Measurements from ENCODE around the gene CSF2. TPM values are rescaled to one million over a fixed set of nuclear protein-coding genes. Genes with fewer than 3 reads are reported as not detected.

Gene CSF2
- total RNA-seq, 2 experiments from 2014 or later, result 0.55 to 0.61 TPM

DNA sequence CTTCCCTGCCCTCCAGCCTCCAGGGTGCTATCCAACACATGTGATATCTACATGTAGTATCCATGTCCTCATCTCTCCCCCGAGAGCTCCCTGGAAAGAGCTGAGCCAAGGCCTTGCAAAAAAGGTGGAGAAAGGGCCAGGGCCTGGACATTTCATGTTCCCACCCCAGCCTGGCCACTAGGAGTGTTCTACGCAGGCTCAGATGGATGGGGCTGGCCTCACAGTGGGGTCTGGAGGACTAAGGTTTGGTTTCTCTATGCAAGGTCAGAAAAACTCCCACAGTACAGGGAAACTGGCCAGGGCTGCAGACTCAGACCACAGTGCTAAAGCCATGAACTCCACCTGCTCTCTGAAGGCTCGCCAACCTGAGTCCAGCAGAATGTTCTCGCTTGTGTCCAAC, 1.5 kb upstream of the CSF2 start:
- no peaks in the 10 kb centered on the region for H3K27me3 Mint-ChIP-seq (ENCODE audit: low read depth)
- H3K27ac Mint-ChIP-seq, result peak overlapping the region; percentile 40
- H3K36me3 Mint-ChIP-seq (ENCODE audit: low read depth), result no peaks in the 10 kb centered on the region
- peaks cover 69% of the 10 kb centered on the region for H3K4me1 Mint-ChIP-seq (ENCODE audit: low read depth)
- CTCF ChIA-PET, result interaction anchor here (0.7 to 2.1 kb wide), 4 partner anchors 9 to 108 kb away, joined by 3 to 8 read pairs (median 6); no protein-coding TSS in a partner anchor
- ATAC-seq (no peak), DNase-seq (no peak)
- POLR2A ChIA-PET, result no interaction called here
- no peaks in the 10 kb centered on the region for H3K9me3 Mint-ChIP-seq (ENCODE audit: insufficient read depth)
- H3K4me3 Mint-ChIP-seq, result no peak overlapping the region

DNA sequence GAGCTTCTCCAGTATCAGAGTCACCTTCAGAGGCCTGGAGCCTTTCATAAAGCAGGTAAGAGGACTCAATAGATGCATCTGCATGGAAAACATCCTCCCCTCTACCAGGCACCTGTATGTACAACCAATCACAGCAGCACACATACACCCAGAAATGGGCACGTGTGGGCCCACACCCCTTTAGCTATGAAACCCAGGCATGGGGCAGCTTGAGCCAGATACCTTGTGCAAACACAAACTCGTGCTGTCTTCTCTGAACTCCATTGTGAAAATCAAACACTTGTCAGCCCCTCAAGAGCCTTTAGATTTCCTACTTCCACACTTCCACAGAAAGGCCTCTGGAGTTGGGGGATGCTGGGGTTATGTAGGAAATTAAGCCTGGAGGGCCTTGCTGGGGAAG, 1.1 kb upstream of the CSF2 start:
- no peak overlapping the region for H3K27ac Mint-ChIP-seq
- peaks cover 73% of the 10 kb centered on the region for H3K4me1 Mint-ChIP-seq (ENCODE audit: low read depth)
- no peak for DNase-seq

DNA sequence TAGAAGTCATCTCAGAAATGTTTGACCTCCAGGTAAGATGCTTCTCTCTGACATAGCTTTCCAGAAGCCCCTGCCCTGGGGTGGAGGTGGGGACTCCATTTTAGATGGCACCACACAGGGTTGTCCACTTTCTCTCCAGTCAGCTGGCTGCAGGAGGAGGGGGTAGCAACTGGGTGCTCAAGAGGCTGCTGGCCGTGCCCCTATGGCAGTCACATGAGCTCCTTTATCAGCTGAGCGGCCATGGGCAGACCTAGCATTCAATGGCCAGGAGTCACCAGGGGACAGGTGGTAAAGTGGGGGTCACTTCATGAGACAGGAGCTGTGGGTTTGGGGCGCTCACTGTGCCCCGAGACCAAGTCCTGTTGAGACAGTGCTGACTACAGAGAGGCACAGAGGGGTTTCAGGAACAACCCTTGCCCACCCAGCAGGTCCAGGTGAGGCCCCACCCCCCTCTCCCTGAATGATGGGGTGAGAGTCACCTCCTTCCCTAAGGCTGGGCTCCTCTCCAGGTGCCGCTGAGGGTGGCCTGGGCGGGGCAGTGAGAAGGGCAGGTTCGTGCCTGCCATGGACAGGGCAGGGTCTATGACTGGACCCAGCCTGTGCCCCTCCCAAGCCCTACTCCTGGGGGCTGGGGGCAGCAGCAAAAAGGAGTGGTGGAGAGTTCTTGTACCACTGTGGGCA, 642 bp downstream of the CSF2 start:
- peaks cover 81% of the 10 kb centered on the region for H3K4me1 Mint-ChIP-seq (ENCODE audit: low read depth)
- H3K27ac Mint-ChIP-seq, result peak overlapping the region; percentile 71
- ChIA-PET POLR2A (interaction anchor here (0.5 to 1.1 kb wide), 3 partner anchors 9 to 49 kb away, joined by 3 to 4 read pairs (median 3); no protein-coding TSS in a partner anchor), CTCF (interaction anchor here (0.8 to 2.1 kb wide), 4 partner anchors 9 to 672 kb away, joined by 3 to 8 read pairs (median 6); no protein-coding TSS in a partner anchor)
- no peaks in the 10 kb centered on the region for H3K27me3 Mint-ChIP-seq (ENCODE audit: low read depth)
- no peaks in the 10 kb centered on the region for H3K9me3 Mint-ChIP-seq (ENCODE audit: insufficient read depth)
- ATAC-seq (no peak), DNase-seq (no peak)
- no peaks in the 10 kb centered on the region for H3K36me3 Mint-ChIP-seq (ENCODE audit: low read depth)
- no peak overlapping the region for H3K4me3 Mint-ChIP-seq

More for the DNA sequence above, 1.1 kb upstream of the CSF2 start:
- Mint-ChIP-seq H3K9me3 (ENCODE audit: insufficient read depth) (no peaks in the 10 kb centered on the region), H3K27me3 (ENCODE audit: low read depth) (no peaks in the 10 kb centered on the region), H3K36me3 (ENCODE audit: low read depth) (no peaks in the 10 kb centered on the region), H3K4me3 (no peak overlapping the region)
- POLR2A ChIA-PET, result no interaction called here
- CTCF ChIA-PET, result interaction anchor here (0.7 to 2.1 kb wide), 4 partner anchors 11 to 107 kb away, joined by 3 to 8 read pairs (median 6); no protein-coding TSS in a partner anchor
- no peak for ATAC-seq

DNA sequence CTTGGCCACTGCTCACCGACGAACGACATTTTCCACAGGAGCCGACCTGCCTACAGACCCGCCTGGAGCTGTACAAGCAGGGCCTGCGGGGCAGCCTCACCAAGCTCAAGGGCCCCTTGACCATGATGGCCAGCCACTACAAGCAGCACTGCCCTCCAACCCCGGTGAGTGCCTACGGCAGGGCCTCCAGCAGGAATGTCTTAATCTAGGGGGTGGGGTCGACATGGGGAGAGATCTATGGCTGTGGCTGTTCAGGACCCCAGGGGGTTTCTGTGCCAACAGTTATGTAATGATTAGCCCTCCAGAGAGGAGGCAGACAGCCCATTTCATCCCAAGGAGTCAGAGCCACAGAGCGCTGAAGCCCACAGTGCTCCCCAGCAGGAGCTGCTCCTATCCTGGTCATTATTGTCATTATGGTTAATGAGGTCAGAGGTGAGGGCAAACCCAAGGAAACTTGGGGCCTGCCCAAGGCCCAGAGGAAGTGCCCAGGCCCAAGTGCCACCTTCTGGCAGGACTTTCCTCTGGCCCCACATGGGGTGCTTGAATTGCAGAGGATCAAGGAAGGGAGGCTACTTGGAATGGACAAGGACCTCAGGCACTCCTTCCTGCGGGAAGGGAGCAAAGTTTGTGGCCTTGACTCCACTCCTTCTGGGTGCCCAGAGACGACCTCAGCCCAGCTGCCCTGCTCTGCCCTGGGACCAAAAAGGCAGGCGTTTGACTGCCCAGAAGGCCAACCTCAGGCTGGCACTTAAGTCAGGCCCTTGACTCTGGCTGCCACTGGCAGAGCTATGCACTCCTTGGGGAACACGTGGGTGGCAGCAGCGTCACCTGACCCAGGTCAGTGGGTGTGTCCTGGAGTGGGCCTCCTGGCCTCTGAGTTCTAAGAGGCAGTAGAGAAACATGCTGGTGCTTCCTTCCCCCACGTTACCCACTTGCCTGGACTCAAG, 1.5 kb downstream of the CSF2 start:
- Mint-ChIP-seq H3K4me1 (ENCODE audit: low read depth) (peaks cover 75% of the 10 kb centered on the region), H3K27ac (peak overlapping the region; percentile 70), H3K9me3 (ENCODE audit: insufficient read depth) (no peaks in the 10 kb centered on the region), H3K4me3 (no peak overlapping the region), H3K36me3 (ENCODE audit: low read depth) (no peaks in the 10 kb centered on the region), H3K27me3 (ENCODE audit: low read depth) (no peaks in the 10 kb centered on the region)
- DNase-seq (peak; percentile 45), ATAC-seq (peak; percentile 18)
- CTCF ChIA-PET, result interaction anchor here (0.6 to 0.7 kb wide), 2 partner anchors 42 to 48 kb away, joined by 3 to 4 read pairs; no protein-coding TSS in a partner anchor
- POLR2A ChIA-PET, result no interaction called here

DNA sequence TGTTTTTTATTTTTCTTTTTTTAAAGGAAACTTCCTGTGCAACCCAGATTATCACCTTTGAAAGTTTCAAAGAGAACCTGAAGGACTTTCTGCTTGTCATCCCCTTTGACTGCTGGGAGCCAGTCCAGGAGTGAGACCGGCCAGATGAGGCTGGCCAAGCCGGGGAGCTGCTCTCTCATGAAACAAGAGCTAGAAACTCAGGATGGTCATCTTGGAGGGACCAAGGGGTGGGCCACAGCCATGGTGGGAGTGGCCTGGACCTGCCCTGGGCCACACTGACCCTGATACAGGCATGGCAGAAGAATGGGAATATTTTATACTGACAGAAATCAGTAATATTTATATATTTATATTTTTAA, 2.1 kb downstream of the CSF2 start:
- ATAC-seq, result no peak

DNA sequence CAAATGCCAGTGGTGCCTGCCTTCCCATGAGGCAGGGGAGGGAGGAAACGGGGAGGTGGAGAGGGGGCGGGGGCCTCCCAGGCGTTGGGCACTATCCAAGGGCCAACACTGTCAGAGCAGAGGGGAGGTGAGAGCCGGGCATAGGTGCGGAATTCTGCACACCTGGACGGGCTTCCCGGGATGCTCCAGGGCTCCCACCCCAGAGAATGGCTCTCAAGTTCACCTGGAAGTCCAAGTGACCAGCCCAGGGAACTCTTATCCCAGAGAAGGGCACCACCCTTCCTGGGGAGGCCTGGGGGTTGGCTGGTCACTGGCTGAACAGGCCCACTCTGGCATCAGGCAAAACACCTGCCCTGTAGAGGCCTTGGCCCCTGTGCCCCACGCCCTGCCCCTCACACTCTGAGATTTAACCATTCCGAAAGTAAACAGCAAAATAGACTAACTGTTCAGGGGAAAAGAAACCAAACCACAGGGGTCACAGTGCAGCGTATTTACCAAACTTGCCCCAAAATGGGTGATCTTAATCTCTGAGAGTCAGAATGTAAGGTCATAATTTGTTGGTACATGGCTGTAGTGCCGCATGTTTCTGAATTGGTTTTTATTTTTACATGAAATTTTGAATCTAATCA, 2.7 kb downstream of the CSF2 start:
- Mint-ChIP-seq H3K4me3 (no peak overlapping the region), H3K27ac (peak overlapping the region; percentile 39), H3K9me3 (ENCODE audit: insufficient read depth) (no peaks in the 10 kb centered on the region), H3K27me3 (ENCODE audit: low read depth) (no peaks in the 10 kb centered on the region), H3K36me3 (ENCODE audit: low read depth) (no peaks in the 10 kb centered on the region), H3K4me1 (ENCODE audit: low read depth) (peaks cover 63% of the 10 kb centered on the region)
- CTCF ChIA-PET, result interaction anchor here (1.8 to 2.5 kb wide), 2 partner anchors 26 to 103 kb away, joined by 5 to 8 read pairs; no protein-coding TSS in a partner anchor
- no peak for DNase-seq
- ATAC-seq, result no peak
- POLR2A ChIA-PET, result no interaction called here

More for the DNA sequence above, 2.1 kb downstream of the CSF2 start:
- H3K27me3 Mint-ChIP-seq (ENCODE audit: low read depth), result no peaks in the 10 kb centered on the region
- peaks cover 69% of the 10 kb centered on the region for H3K4me1 Mint-ChIP-seq (ENCODE audit: low read depth)
- CTCF ChIA-PET, result interaction anchor here (0.6 to 0.7 kb wide), 2 partner anchors 41 to 47 kb away, joined by 3 to 4 read pairs; no protein-coding TSS in a partner anchor
- H3K4me3 Mint-ChIP-seq, result no peak overlapping the region
- H3K27ac Mint-ChIP-seq, result peak overlapping the region; percentile 43
- H3K9me3 Mint-ChIP-seq (ENCODE audit: insufficient read depth), result no peaks in the 10 kb centered on the region
- no peaks in the 10 kb centered on the region for H3K36me3 Mint-ChIP-seq (ENCODE audit: low read depth)
- no peak for DNase-seq
- POLR2A ChIA-PET, result no interaction called here

DNA sequence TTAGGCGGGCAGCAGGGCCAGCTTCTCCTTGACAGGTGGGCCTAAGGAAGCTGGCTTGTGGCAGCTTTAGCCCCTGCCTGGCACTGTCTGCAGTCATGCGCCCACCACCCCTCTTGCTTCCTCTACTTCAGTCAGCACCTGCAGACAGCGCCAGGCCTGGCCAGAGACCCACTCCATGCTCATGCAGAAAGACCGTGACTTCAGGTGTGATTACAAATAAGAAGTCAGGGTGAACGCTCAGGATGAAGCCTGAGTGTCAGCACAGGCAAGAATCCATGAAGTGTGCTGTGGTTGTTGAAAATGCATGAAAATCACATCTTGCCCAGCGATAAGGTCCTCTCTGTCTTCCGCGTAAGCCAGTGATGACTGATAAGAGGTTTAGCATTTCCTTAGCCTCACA, 3.4 kb downstream of the CSF2 start:
- ATAC-seq (no peak), DNase-seq (no peak)
- Mint-ChIP-seq H3K27me3 (ENCODE audit: low read depth) (no peaks in the 10 kb centered on the region), H3K9me3 (ENCODE audit: insufficient read depth) (no peaks in the 10 kb centered on the region), H3K4me1 (ENCODE audit: low read depth) (peaks cover 68% of the 10 kb centered on the region), H3K27ac (peak overlapping the region; percentile 71), H3K4me3 (no peak overlapping the region), H3K36me3 (ENCODE audit: low read depth) (no peaks in the 10 kb centered on the region)
- POLR2A ChIA-PET, result no interaction called here
- CTCF ChIA-PET, result interaction anchor here (1.2 to 2.5 kb wide), 4 partner anchors 14 to 103 kb away, joined by 3 to 8 read pairs (median 4); no protein-coding TSS in a partner anchor

DNA sequence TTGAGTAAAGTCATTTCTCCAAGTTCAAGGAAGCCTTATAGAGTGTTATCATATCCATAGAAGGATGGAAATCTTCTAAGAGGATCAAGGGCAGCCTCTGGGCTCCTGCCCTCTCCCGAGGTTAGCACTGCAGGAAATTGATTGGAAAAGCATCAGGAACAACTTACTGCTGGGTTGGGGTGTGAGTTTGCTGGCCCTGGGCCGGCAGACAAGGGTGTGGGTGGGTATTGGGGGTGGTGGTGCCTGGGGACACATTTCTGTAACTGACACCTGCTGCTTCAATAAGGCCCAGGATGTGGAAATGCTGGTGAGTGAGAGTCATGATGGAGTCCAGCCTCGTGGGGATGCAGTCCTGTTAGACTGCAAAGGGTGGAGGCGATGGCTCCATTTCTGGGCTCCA, 5.5 kb downstream of the CSF2 start:
- Mint-ChIP-seq H3K4me3 (no peak overlapping the region), H3K27ac (peak overlapping the region; percentile 57), H3K27me3 (ENCODE audit: low read depth) (no peaks in the 10 kb centered on the region), H3K9me3 (ENCODE audit: insufficient read depth) (no peaks in the 10 kb centered on the region), H3K4me1 (ENCODE audit: low read depth) (peaks cover 71% of the 10 kb centered on the region), H3K36me3 (ENCODE audit: low read depth) (no peaks in the 10 kb centered on the region)
- no peak for ATAC-seq
- ChIA-PET CTCF (interaction anchor here (0.9 to 2.5 kb wide), 2 partner anchors 16 to 100 kb away, joined by 3 to 8 read pairs; no protein-coding TSS in a partner anchor), POLR2A (no interaction called here)
- DNase-seq, result no peak

DNA sequence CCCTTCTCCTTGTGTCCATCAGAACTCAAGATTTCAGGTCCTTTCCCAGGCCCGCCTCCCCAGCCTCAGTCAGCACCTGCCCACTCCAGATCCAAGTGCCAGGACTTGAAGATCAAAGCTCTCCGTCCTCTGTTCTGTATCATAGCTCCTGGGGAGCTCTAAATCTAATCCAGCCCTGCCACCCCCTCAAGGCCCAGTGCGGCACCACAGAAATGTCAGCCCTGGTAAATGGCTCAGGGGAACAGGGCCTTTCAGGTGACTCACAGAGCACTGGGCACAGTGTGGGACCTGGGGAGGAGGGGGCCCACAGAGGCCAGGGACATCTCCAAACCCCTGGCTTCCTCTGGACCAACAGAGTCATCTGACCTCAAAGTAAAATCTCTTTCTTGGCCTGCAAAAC, 6.0 kb downstream of the CSF2 start:
- H3K4me3 Mint-ChIP-seq, result no peak overlapping the region
- no peaks in the 10 kb centered on the region for H3K27me3 Mint-ChIP-seq (ENCODE audit: low read depth)
- ChIA-PET CTCF (interaction anchor here (0.6 to 1.1 kb wide), 5 partner anchors 10 to 22 kb away, joined by 3 to 4 read pairs (median 3); no protein-coding TSS in a partner anchor), POLR2A (no interaction called here)
- peaks cover 68% of the 10 kb centered on the region for H3K4me1 Mint-ChIP-seq (ENCODE audit: low read depth)
- H3K9me3 Mint-ChIP-seq (ENCODE audit: insufficient read depth), result no peaks in the 10 kb centered on the region
- H3K27ac Mint-ChIP-seq, result no peak overlapping the region
- H3K36me3 Mint-ChIP-seq (ENCODE audit: low read depth), result no peaks in the 10 kb centered on the region
- DNase-seq (no peak), ATAC-seq (no peak)

DNA sequence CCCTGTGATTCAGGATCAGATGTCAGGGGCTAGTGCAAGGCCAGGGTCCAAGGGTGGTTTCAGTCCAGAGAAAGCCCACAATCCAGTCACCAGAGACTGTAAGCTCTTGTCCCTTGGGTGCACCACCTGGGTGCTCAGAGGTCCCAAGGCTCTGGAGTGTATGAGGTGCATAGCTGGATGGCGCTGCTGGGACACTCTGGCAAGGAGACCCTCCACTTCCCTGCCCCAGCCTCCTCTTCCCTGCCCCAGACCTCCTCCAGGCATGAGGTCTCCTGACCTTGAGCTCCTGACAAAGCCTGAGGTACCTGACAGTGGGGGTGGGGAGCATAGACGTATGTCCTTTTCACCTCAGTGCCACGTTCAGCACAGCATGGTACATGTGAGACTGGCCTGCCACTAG, 7.0 kb downstream of the CSF2 start:
- no peak for ATAC-seq
- no peak overlapping the region for H3K4me3 Mint-ChIP-seq
- no peaks in the 10 kb centered on the region for H3K36me3 Mint-ChIP-seq (ENCODE audit: low read depth)
- ChIA-PET POLR2A (interaction anchor here (0.8 kb wide), 1 partner anchor 16 kb away, joined by 3 read pairs; no protein-coding TSS in a partner anchor), CTCF (interaction anchor here (0.8 to 1.5 kb wide), 5 partner anchors 14 to 109 kb away, joined by 3 to 4 read pairs (median 3); no protein-coding TSS in a partner anchor)
- no peaks in the 10 kb centered on the region for H3K9me3 Mint-ChIP-seq (ENCODE audit: insufficient read depth)
- H3K27me3 Mint-ChIP-seq (ENCODE audit: low read depth), result no peaks in the 10 kb centered on the region
- peaks cover 66% of the 10 kb centered on the region for H3K4me1 Mint-ChIP-seq (ENCODE audit: low read depth)
- DNase-seq, result no peak
- peak overlapping the region; percentile 5 for H3K27ac Mint-ChIP-seq

DNA sequence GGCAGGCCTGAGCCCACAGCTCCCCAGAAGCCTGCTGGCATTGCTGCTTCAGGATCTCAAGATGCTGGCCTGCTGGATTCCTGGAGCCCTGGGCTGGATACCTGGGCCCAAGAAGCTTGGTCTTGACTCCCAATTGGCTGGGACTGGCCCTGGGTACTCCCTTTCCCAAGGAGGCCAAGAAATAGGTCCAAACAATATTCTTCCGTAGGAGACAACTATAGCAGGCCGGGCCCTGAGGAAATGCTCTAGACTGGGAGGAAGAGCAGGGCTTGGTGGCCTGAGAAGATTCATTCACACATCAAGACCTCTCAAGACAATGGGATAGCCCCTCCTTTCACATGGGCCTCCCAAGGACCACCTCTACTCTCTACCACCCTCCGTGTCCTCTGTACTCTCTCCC, 7.9 kb downstream of the CSF2 start:
- ChIA-PET CTCF (interaction anchor here (0.8 to 1.5 kb wide), 4 partner anchors 19 to 108 kb away, joined by 3 to 6 read pairs (median 4); no protein-coding TSS in a partner anchor), POLR2A (no interaction called here)
- Mint-ChIP-seq H3K4me1 (ENCODE audit: low read depth) (peaks cover 65% of the 10 kb centered on the region), H3K9me3 (ENCODE audit: insufficient read depth) (no peaks in the 10 kb centered on the region), H3K4me3 (no peak overlapping the region), H3K27me3 (ENCODE audit: low read depth) (no peaks in the 10 kb centered on the region), H3K27ac (peak overlapping the region; percentile 62), H3K36me3 (ENCODE audit: low read depth) (no peaks in the 10 kb centered on the region)
- DNase-seq, result no peak
- ATAC-seq, result no peak

Measured in activated CD8-positive, alpha-beta T cell treated with anti-CD3 and anti-CD28 coated beads, Interleukin-2, amount 10 ng/mL, durations not matched to agents 7 days and 5 days (primary cell).